HCT116 (cell line): Measurements from ENCODE around the gene MAPK8IP3. TPM values are rescaled to one million over a fixed set of nuclear protein-coding genes. Genes with fewer than 3 reads are reported as not detected.

Experiments
- ATAC-seq: fragments of 200-7000 bp; cut with Tn5 transposase; 2 replicates; pipeline ENCODE4 v1.9.1; 2020; ENCODE audit warnings: mild to moderate bottlenecking, moderate library complexity
- BruUV-seq: library from RNA; stranded (reverse); fragments of 400-500 nt; replicated peaks from 2 replicates; lab custom pipeline; 2021; lab: Mats Ljungman, UMichigan
- CTCF ChIA-PET: fragments of 300-600 bp; sonication (Branson Sonifier 250); formaldehyde crosslinking; loops from one replicate; lab custom pipeline; 2021; ENCODE audit warnings: antibody characterized with exemption; lab: Charles Lee
- POLR2A ChIA-PET: fragments of 300-600, 350-600 bp; sonication (Branson Sonifier 250); formaldehyde crosslinking; loops from one replicate; lab custom pipeline; 2021; ENCODE audit warnings: antibody characterized with exemption; lab: Charles Lee
- RAD21 ChIA-PET, 2 experiments: fragments of 300-600 bp; sonication (Branson Sonifier 250); formaldehyde crosslinking; loops; one replicate each; lab custom pipeline; 2023; ENCODE audit warnings: low total read pairs in 2 of 2; ENCODE audit not compliant: uncharacterized antibody in 2 of 2, unreplicated experiment in 2 of 2, low non-redundant PET in 1 of 2; lab: Charles Lee
- DNase-seq: peaks from one replicate; pipeline ENCODE4 v3.0.0-alpha.2; 2010; ENCODE audit warnings: low read depth, low spot score
- H2AFZ ChIP-seq: fragments of 200-600 bp; shearing (Covaris generic), sonication (generic); 2 replicates; pipeline ENCODE4 v1.6.1; 2017; ENCODE audit warnings: low read depth, mixed run types, mixed read lengths, antibody characterized with exemption, low read length; ENCODE audit not compliant: poor library complexity, severe bottlenecking
- H3K27ac ChIP-seq: 2 replicates; pipeline ENCODE4 v1.5.1; 2012; ENCODE audit warnings: low read depth, low read length
- H3K27me3 ChIP-seq: fragments of 200-600 bp; sonication (generic); 2 replicates; pipeline ENCODE4 v1.6.1; 2016; ENCODE audit warnings: mixed run types, low read length, mixed read lengths; ENCODE audit not compliant: insufficient read depth
- H3K36me3 ChIP-seq, 2 experiments: fragments of 200-500 bp in 1 of 2; fragments of 200-600 bp in 1 of 2; sonication (Bioruptor generic) in 1 of 2; sonication (generic) in 1 of 2; 2 replicates each; pipeline versions ENCODE4 v1.5.1 to v1.6.1; 2014 to 2016; ENCODE audit warnings: low read length in 2 of 2, inconsistent platforms in 1 of 2, mixed read lengths in 1 of 2, mixed run types in 1 of 2; ENCODE audit not compliant: insufficient read depth in 2 of 2, control insufficient read depth in 1 of 2
- H3K4me1 ChIP-seq, 2 experiments: fragments of 200-600 bp in 1 of 2; sonication (generic) in 1 of 2; 2 replicates each; pipeline versions ENCODE4 v1.5.1 to v1.6.1; 2012 to 2017; ENCODE audit warnings: low read length in 2 of 2, inconsistent platforms in 1 of 2, mild to moderate bottlenecking in 1 of 2, mixed read lengths in 1 of 2, mixed run types in 1 of 2, moderate library complexity in 1 of 2; ENCODE audit not compliant: insufficient read depth in 2 of 2, control insufficient read depth in 1 of 2
- H3K4me2 ChIP-seq: fragments of 200-600 bp; sonication (generic); 2 replicates; pipeline ENCODE4 v1.6.1; 2017; ENCODE audit warnings: mixed run types, low read length, mixed read lengths
- H3K4me3 ChIP-seq, 2 experiments: fragments of 200-600 bp in 1 of 2; sonication (generic) in 1 of 2; replicated peaks in 1 of 2; 2 replicates each; pipeline ENCODE4 v1.5.1; 2011 to 2016; ENCODE audit warnings: low read length in 2 of 2, control low read depth in 1 of 2, low read depth in 1 of 2, mild to moderate bottlenecking in 1 of 2, mixed read lengths in 1 of 2, mixed run types in 1 of 2
- H3K79me2 ChIP-seq: fragments of 200-600 bp; sonication (generic); 2 replicates; pipeline ENCODE4 v1.6.1; 2017; ENCODE audit warnings: mild to moderate bottlenecking, mixed run types, low read length, moderate library complexity, mixed read lengths; ENCODE audit not compliant: insufficient read depth
- H3K9ac ChIP-seq: fragments of 200-600 bp; sonication (generic); 2 replicates; pipeline ENCODE4 v1.6.1; 2016; ENCODE audit warnings: low read length, mixed read lengths
- H3K9me2 ChIP-seq: fragments of 200-600 bp; sonication (generic), shearing (Covaris generic); 2 replicates; pipeline ENCODE4 v1.6.1; 2017; ENCODE audit warnings: mixed run types, mild to moderate bottlenecking, moderate library complexity; ENCODE audit not compliant: insufficient read depth
- H3K9me3 ChIP-seq, 2 experiments: fragments of 200-500 bp in 1 of 2; fragments of 200-600 bp in 1 of 2; sonication (Bioruptor generic) in 1 of 2; sonication (generic) in 1 of 2; 2 replicates each; pipeline ENCODE4 v1.6.1; 2014 to 2017; ENCODE audit warnings: low read length in 2 of 2, mixed read lengths in 2 of 2, inconsistent platforms in 1 of 2, low read depth in 1 of 2, mild to moderate bottlenecking in 1 of 2, mixed run types in 1 of 2, moderate library complexity in 1 of 2; ENCODE audit not compliant: control insufficient read depth in 1 of 2, insufficient read depth in 1 of 2
- H4K20me1 ChIP-seq: fragments of 200-600 bp; sonication (generic), shearing (Covaris generic); 2 replicates; pipeline ENCODE4 v1.6.1; 2017; ENCODE audit warnings: mixed run types, mild to moderate bottlenecking, moderate library complexity; ENCODE audit not compliant: insufficient read depth
- ATF3 ChIP-seq: IDR thresholded peaks from 2 replicates; pipeline ENCODE4 v1.6.1; 2012
- CBX3 ChIP-seq: IDR thresholded peaks from 2 replicates; pipeline ENCODE4 v1.6.1; 2012; ENCODE audit warnings: low read depth
- CEBPB ChIP-seq: IDR thresholded peaks from 2 replicates; pipeline ENCODE4 v1.6.1; 2012; ENCODE audit warnings: low read depth
- EGR1 ChIP-seq: IDR thresholded peaks from 2 replicates; pipeline ENCODE4 v1.6.1; 2012; ENCODE audit warnings: low read depth
- ELF1 ChIP-seq: IDR thresholded peaks from 2 replicates; pipeline ENCODE4 v1.6.1; 2012; ENCODE audit warnings: low read depth, borderline replicate concordance
- EZH2phosphoT487 ChIP-seq: fragments of 200-600 bp; IDR thresholded peaks from 2 replicates; pipeline ENCODE4 v1.6.1; 2018; ENCODE audit warnings: antibody characterized with exemption, borderline replicate concordance
- FOSL1 ChIP-seq: IDR thresholded peaks from 2 replicates; pipeline ENCODE4 v1.6.1; 2012; ENCODE audit warnings: low read depth
- JUND ChIP-seq: IDR thresholded peaks from 2 replicates; pipeline ENCODE4 v1.6.1; 2012
- POLR2A ChIP-seq: IDR thresholded peaks from 2 replicates; pipeline ENCODE4 v1.7.0; 2011; ENCODE audit warnings: borderline replicate concordance; ENCODE audit not compliant: insufficient read depth, insufficient read length; ENCODE audit errors: extremely low read depth
- POLR2AphosphoS5 ChIP-seq: IDR thresholded peaks from 2 replicates; pipeline ENCODE4 v1.6.1; 2011; ENCODE audit warnings: mild to moderate bottlenecking, low read depth, low read length, moderate library complexity
- RAD21 ChIP-seq: IDR thresholded peaks from 2 replicates; pipeline ENCODE4 v1.6.1; 2012; ENCODE audit warnings: low read depth, mild to moderate bottlenecking
- SP1 ChIP-seq: IDR thresholded peaks from 2 replicates; pipeline ENCODE4 v1.6.1; 2012; ENCODE audit warnings: low read depth
- SRF ChIP-seq: IDR thresholded peaks from 2 replicates; pipeline ENCODE4 v1.6.1; 2012; ENCODE audit warnings: low read depth
- TCF7L2 ChIP-seq: IDR thresholded peaks from 2 replicates; pipeline ENCODE4 v1.7.0; 2011; ENCODE audit warnings: borderline replicate concordance, inconsistent platforms; ENCODE audit not compliant: insufficient read depth, insufficient read length; ENCODE audit errors: extremely low read depth
- YY1 ChIP-seq: IDR thresholded peaks from 2 replicates; pipeline ENCODE4 v1.6.1; 2011; ENCODE audit warnings: low read length, low read depth, moderate library complexity, mild to moderate bottlenecking; ENCODE audit not compliant: insufficient replicate concordance; ENCODE audit errors: extremely low read depth
- ZBTB33 ChIP-seq: IDR thresholded peaks from 2 replicates; pipeline ENCODE4 v1.6.1; 2011; ENCODE audit warnings: mild to moderate bottlenecking, low read length, moderate library complexity; ENCODE audit not compliant: insufficient replicate concordance; ENCODE audit errors: extremely low read depth
- ZNF274 ChIP-seq: fragments of 200-500 bp; sonication (Bioruptor generic); IDR thresholded peaks from 2 replicates; pipeline ENCODE4 v1.6.1; 2014; ENCODE audit warnings: mild to moderate bottlenecking, low read depth, low read length, inconsistent platforms
- intact Hi-C: fragments of 100-400 bp; cut with micrococcal nuclease; formaldehyde crosslinking; loops from 2 replicates; pipeline ENCODE4 v1.10.0; 2022
- total RNA-seq: library from RNA; stranded (reverse); gene quantifications from one replicate; pipeline ENCODE4 v1.2.1, GENCODE V29; 2021; ENCODE audit not compliant: unreplicated experiment
- TF ChIP-seq, protein P1 (sequence below): IDR thresholded peaks from 2 replicates; pipeline ENCODE4 v1.6.1; 2012

The MAPK8IP3 gene
- total RNA-seq, 1 experiment from 2014 or later = 75.3 TPM

DNA sequence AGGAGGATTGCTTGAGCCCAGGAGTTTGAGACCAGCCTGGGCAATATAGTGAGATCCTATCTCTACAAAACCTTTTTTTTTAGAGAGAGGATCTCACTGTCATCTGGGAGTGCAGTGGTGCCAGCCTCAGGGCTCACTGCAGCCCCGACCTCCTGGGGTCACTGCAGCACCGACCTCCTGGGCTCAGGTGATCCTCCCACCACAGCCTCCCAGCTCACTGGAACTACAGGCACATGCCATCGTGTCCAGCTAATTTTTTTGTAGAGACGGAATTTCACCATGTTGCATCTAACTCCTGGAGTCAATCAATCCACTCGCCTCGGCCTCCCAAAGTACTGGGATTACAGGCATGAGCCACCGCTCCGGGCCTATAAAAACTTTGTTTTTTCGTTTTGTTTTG lies 15.4 kb downstream of the MAPK8IP3 start:
- CTCF ChIA-PET = no interaction called here

More for the DNA sequence above, 15.4 kb downstream of the MAPK8IP3 start:
- ATAC-seq (no peak; the same call in 1 of the 2 replicates), DNase-seq (no peak)
- Histone ChIP-seq H4K20me1 (no peaks in the 10 kb centered on the region; the same call in 1 of the 2 replicates), H2AFZ (no peak overlapping the region), H3K79me2 (peaks cover 70% of the 10 kb centered on the region), H3K4me3 (peak overlapping the region in 1 of 2 experiments; percentile 16; a peak in 2 of 4 replicates), H3K9ac (peak overlapping the region; percentile 40), H3K27me3 (no peaks in the 10 kb centered on the region), H3K4me1 (peaks cover 61 to 75% of the 10 kb centered on the region in 2 experiments), H3K36me3 (peaks cover 0 to 4% of the 10 kb centered on the region in 2 experiments; a peak in 2 of 4 replicates), H3K4me2 (peak overlapping the region; percentile 59), H3K9me3 (no peaks in the 10 kb centered on the region), H3K9me2 (no peaks in the 10 kb centered on the region), H3K27ac (peak overlapping the region; percentile 70)
- ChIA-PET POLR2A (interaction anchor here (0.6 to 1.4 kb wide), 2 partner anchors 16 to 43 kb away, joined by 3 read pairs; partner anchors contain the start of gene JPT2), RAD21 (no interaction called here)
- intact Hi-C loops = loop anchor here (1.0 kb wide), 1 partner anchor 43 kb away; the partner anchor contains the start of gene JPT2
- TF ChIP-seq EZH2phosphoT487 = no peak
- TF ChIP-seq FOSL1 = no peak
- TF ChIP-seq POLR2A = no peak
- TF ChIP-seq SP1 = no peak
- TF ChIP-seq, protein P1, sequence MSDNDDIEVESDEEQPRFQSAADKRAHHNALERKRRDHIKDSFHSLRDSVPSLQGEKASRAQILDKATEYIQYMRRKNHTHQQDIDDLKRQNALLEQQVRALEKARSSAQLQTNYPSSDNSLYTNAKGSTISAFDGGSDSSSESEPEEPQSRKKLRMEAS = no peak; the same call in 1 of the 2 replicates
- no peak for TF ChIP-seq YY1
- TF ChIP-seq RAD21 = no peak
- TF ChIP-seq SRF = no peak
- no peak for TF ChIP-seq TCF7L2
- TF ChIP-seq CEBPB = no peak
- TF ChIP-seq ATF3 = no peak
- TF ChIP-seq ZNF274 = no peak
- TF ChIP-seq CBX3 = no peak
- no peak for TF ChIP-seq JUND
- TF ChIP-seq ELF1 = no peak
- TF ChIP-seq POLR2AphosphoS5 = no peak
- no peak for TF ChIP-seq ZBTB33
- TF ChIP-seq EGR1 = no peak
- no TSS peak for BruUV-seq
